ENCODE measurements around the gene NODAL. TPM values are rescaled to one million over a fixed set of nuclear protein-coding genes. Genes with fewer than 3 reads are reported as not detected.

Gene NODAL
- total RNA-seq, 1 experiment from 2014 or later, result not detected

GRCh38 chr10:70418713-70419112 is 22.8 kb downstream of the NODAL start:
- ChIA-PET POLR2A (no interaction called here), CTCF (interaction anchor here (0.8 kb wide), 1 partner anchor 68 kb away, joined by 6 read pairs; no protein-coding TSS in a partner anchor)
- in situ Hi-C loops (cut with HindIII; ENCODE audit: low pct_unique_long_range_greater_than_20kb, low sequenced_read_pairs), result no loop called here

GRCh38 chr10:70418229-70418628 is 23.3 kb downstream of the NODAL start:
- Histone ChIP-seq H3K27ac (ENCODE audit: low read length) (no peak overlapping the region), H3K36me3 (ENCODE audit: control insufficient read depth, insufficient read depth, low read length) (peaks cover 15% of the 10 kb centered on the region), H3K4me1 (ENCODE audit: control insufficient read depth, insufficient read depth, low read length) (no peaks in the 10 kb centered on the region), H3K27me3 (ENCODE audit: control insufficient read depth, insufficient read depth, low read length) (no peaks in the 10 kb centered on the region), H3K4me3 (ENCODE audit: low read depth in 2 of 2, low read length in 2 of 2) (no peak overlapping the region), H3K9me3 (ENCODE audit: control insufficient read depth, insufficient read depth, low read depth, low read length) (no peaks in the 10 kb centered on the region)
- BruUV-seq (replicated peaks), result no TSS peak
- in situ Hi-C loops (cut with HindIII; ENCODE audit: low pct_unique_long_range_greater_than_20kb, low sequenced_read_pairs), result no loop called here
- peak; percentile 53; the same call in 1 of the 2 replicates for ATAC-seq
- POLR2A ChIA-PET, result no interaction called here
- no peak for DNase-seq (ENCODE audit: low read depth, low spot score)
- intact Hi-C loops (cut with micrococcal nuclease; ENCODE audit: unreplicated experiment), result no loop called here
- TF ChIP-seq REST (IDR thresholded peaks at IDR 0.05; ENCODE audit: insufficient read depth in 1 of 2, low read depth in 2 of 2, low read length in 1 of 2) (no peak), TCF7L2 (IDR thresholded peaks at IDR 0.05; ENCODE audit: low read depth, low read length) (no peak), CTCF (IDR thresholded peaks at IDR 0.05) (no peak), SIN3A (IDR thresholded peaks at IDR 0.05; ENCODE audit: borderline replicate concordance, insufficient read depth, low read depth, low read length) (no peak)
- CTCF ChIA-PET, result no interaction called here

More at GRCh38 chr10:70418713-70419112, 22.8 kb downstream of the NODAL start:
- no peak overlapping the region for H3K4me3 ChIP-seq (ENCODE audit: low read depth in 2 of 2, low read length in 2 of 2)
- no peaks in the 10 kb centered on the region for H3K27me3 ChIP-seq (ENCODE audit: control insufficient read depth, insufficient read depth, low read length)
- H3K27ac ChIP-seq (ENCODE audit: low read length), result no peak overlapping the region
- peaks cover 15% of the 10 kb centered on the region for H3K36me3 ChIP-seq (ENCODE audit: control insufficient read depth, insufficient read depth, low read length)
- TF ChIP-seq REST (IDR thresholded peaks at IDR 0.05; ENCODE audit: insufficient read depth in 1 of 2, low read depth in 2 of 2, low read length in 1 of 2), result no peak
- no peak for TF ChIP-seq CTCF (IDR thresholded peaks at IDR 0.05)
- no peak for TF ChIP-seq TCF7L2 (IDR thresholded peaks at IDR 0.05; ENCODE audit: low read depth, low read length)
- no peak for TF ChIP-seq SIN3A (IDR thresholded peaks at IDR 0.05; ENCODE audit: borderline replicate concordance, insufficient read depth, low read depth, low read length)
- TF ChIP-seq POLR2AphosphoS5 (IDR thresholded peaks at IDR 0.05; ENCODE audit: low read depth, low read length), result no peak
- DNase-seq (ENCODE audit: low read depth, low spot score), result no peak
- H3K9me3 ChIP-seq (ENCODE audit: control insufficient read depth, insufficient read depth, low read depth, low read length), result no peaks in the 10 kb centered on the region
- ATAC-seq, result no peak
- H3K4me1 ChIP-seq (ENCODE audit: control insufficient read depth, insufficient read depth, low read length), result no peaks in the 10 kb centered on the region
- BruUV-seq (replicated peaks), result no TSS peak
- intact Hi-C loops (cut with micrococcal nuclease; ENCODE audit: unreplicated experiment), result no loop called here

All from Panc1 (cell line).